Stromal cell of bone marrow (primary cell): ENCODE measurements around the gene AHDC1.

ENCODE experiments used
- DNase-seq: peaks from one replicate; pipeline ENCODE4 v3.0.0-alpha.2; 2012; ENCODE audit warnings: low read depth

Gene AHDC1

DNA sequence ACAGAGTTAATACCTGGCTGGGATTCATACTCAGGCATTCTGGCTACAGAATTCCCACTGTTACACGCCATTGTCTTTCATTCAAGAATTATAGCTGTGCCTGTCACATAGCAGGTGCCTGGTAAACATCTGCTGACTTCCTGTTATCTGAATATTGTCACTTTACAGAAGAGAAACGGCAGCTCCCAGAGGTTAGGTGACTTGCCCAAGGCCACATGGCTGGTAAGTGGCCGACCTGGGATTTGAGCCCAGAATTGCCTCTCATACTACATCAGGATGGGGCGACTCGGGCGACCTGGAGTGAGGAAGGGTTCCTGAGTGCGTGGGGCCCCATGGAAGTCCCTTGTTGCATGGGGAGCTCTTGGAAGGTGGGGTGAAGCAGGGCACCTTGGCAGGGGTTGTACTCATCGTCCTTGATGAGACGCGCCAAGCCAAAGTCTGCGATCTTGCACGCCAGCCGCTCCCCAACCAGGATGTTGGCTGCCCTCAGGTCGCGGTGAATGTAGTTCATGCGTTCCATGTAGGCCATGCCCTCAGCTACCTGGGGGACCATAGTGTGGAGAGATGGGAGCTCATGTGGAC is 10.2 kb upstream of the AHDC1 start:
- no peak for DNase-seq

DNA sequence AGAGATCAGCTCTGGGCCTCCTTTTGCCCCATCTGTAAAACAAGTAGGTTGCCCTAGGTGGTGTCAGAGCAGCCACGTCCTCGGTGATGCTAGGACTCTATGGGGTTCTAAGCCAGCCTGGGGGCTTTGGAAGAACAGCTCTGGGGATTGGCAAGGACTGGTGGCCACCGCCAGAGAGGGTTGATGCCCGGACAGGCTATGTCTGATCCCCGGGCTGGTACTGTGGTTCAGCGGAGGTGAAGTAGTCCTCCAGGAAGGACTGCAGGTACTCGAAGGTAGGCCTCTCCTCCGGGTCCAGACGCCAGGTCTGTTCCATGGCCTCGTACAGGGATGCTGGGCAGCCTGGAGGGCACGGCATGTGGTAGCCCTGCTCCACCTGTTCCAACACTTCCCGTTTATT is 8.8 kb upstream of the AHDC1 start:
- DNase-seq: no peak

DNA sequence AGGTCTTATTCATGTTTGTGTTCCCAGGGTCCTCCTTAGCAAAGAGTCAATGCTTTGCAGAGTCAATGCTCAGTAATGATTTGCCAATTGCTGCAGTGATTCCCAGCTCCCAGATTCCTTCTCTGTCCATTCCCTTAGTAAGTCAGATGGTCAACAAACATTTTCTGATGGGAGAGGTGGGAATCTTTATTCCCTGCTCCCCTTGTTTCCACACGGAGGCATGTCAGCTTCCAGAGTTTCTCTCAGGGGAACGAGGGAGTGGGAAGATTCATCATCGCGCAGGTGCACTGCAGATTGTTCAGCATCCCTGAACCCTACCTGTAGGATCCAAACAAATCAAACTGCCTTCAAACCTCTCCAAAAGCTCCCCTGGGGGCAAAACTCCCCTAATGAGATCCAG is 7.5 kb upstream of the AHDC1 start:
- no peak for DNase-seq

DNA sequence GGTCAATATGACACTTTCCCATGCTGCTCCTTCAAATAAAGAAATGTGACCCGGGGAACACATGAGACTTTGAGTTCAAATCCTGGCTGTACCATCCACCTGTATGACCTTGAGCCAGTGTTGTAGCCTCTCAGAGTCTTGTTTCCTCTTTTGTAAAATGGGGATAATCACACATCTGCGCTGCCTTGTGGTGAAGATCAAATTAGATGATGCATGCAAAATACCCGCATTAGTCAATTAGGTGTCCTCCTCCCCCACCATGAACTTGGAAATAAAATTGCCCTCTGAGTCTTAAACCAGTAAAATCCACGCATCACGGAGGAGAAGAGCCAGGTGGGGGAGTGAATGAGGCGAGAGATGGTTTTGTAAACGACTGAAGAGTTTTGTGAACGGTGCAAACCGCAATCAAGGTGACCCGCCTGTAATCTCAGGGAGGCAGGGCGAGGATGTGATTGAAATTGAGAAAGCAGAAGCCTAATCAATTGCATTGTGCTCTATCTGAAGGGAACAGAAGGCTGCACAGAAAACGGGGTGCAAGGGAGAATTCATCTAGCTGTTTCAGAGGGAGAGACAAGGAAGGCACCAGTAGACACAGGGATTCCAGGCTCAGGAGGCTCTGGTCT is 5.8 kb upstream of the AHDC1 start:
- DNase-seq: no peak

DNA sequence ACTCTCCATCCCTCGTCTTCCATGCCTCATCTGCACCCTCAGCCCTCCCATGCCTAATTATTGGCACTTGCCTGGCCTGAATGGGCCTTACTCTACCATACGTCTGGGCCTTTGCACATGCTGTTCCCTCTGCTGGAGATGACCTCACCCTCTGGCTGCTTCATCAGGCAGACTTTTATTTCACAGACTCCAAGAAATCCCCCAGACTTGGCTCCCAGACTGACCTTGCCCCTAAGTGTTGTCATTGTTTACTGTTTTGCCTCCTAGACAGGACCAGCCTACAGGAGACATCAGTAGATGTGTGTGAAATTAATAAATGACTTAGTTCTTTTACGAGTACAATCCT is 5.2 kb upstream of the AHDC1 start:
- DNase-seq: no peak

DNA sequence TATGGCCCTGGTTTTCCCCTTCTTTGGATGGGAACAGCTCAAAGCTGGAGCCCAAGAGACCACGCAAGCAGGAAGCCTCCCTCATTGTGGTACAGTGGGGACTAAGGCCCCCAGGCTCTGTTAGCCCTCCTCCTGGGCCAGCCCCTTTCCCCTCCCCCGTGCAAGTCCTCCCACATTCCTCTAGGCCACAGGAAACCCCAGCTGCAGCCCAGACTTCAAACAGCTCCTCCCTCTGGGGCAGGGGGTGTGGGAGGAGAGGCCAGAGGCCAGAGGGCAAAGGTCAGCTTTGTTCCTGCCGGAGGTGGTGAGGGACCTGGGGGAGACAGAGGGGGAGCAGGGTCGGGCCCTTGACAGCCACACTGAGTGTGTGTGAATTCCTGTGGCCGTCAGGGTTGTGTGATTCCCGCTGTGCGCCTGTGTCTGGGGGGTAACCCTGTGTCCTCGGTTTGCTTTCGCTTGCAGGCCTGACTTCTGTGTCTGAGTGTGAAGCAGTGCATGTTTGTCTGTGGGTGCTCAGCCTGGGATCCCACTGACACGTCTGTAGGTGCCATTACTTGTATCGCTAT is 3.4 kb upstream of the AHDC1 start:
- no peak for DNase-seq

DNA sequence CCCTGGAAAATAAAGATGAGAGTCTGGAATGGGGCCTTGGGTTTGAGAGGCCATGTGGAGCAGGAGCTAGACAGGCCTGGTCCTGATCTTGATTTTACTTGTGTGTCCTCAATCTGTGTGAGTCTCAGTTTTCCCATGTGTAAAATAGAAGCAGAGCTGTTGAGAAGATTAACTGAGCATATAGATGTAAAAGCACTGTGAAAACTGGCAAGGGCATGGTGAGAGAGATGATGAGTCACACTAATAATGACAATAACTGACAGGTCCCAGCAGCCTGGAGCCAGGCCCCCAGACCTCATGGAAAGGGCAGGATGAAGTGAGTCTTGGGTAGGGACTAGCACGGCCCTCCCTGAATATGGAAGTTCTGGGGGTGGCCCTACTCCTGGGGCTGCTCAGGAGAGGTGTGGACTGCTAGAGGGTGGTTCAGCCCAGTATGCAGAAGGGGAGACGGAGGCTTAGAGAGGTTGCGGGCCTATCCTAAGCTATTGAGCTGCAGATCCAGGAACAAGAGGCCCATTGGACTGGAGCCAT is 2.8 kb upstream of the AHDC1 start:
- DNase-seq: no peak

DNA sequence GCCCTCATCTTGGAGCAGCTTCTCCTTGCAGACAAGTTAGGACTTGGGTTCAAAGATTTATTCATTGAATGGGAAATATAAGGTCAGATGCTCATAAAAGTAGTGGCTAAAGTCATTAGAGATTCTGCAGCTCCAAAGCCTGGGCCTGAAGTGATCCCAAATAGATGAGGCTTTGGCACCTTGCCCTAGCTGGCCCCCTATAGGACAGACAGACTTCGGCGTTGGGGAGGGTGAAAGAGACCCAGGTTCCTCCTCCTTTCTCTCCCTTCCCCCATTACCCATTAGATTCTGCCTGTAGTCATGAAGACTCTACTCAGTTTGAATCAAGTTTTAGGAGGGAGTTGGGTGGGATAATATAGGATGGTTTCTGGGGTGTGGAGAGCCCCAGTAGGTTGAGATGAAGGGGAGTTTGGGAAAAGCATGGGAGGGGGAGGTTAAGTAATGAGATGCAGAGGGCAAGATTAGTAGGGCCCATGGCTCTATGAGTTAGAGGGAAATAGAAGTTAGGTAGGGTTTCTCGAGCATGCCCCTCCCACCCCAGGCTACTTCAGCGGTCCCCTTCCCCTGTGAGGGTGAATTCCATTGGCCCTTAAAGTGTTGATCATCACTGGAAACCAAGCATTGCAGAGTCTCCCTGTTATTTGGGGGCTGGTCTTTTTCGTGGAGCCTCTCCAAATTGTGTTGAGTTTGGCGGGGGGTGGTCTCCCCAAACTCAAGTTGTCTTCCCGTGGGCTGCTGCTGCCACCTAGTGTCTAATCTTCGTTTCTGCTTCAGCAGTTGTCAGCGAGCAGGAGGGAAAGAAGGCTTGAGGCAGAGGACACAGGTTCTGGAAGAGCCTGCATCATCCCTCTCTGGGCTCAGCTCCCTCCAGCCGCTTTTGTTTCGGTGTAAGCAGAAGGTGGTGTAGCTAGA is 2.1 kb upstream of the AHDC1 start:
- no peak for DNase-seq

DNA sequence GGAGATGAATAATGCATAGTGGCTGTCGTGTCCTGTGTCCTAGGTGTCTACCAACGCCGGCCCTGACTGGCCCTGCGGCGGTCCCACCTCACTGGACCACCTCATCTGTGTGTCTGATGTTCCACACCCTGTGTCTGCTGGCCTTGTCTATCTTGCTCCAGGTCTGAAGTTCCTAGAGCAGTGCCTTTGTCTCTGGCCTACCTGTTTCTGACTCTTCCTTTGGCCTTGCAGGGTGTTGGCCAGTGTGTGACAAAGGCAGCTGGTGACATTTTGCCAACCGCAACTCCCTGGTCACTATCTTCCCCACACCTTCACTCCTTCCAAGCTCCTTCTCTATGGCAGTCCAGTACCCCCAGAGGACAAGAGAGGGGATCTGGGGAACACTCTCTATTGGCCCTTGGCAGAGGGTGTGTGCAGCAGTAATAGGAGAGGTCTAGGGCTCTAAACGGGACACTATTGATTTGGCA is 1.4 kb upstream of the AHDC1 start:
- DNase-seq: no peak

DNA sequence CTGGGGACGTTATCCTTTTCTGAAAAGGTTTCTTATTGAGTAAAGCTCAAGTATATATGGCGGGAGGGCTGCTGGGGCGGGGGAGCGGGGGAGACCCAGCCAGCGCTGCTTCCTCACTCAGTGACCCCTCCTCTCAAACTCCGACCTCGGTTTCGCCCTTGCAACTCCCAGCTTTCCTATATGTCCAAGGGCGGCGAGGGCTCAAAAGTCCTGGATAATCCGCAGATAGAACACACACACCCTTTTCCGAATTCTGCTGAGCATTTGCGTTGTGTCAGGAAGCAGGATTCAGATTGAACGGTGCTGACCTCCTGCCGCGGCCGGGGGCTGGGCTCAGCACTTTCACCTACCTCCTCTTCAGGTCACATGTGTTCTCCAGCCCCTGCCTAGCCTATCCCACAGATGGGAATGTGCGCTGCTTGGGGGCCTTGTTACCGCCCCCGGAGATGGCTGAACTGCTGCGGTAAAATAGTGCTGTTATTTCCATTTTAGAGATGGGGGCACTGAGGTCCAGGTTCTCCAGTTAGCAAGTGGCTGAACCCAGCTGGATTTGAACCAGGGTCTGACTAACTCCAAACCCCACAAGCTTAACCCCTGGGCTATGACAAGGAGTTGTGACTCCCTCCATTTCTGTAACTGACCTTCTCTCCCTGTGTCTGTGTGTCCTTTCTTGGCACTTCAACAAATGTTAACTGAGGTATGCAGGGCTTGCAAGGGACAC is 795 bp upstream of the AHDC1 start:
- no peak for DNase-seq

DNA sequence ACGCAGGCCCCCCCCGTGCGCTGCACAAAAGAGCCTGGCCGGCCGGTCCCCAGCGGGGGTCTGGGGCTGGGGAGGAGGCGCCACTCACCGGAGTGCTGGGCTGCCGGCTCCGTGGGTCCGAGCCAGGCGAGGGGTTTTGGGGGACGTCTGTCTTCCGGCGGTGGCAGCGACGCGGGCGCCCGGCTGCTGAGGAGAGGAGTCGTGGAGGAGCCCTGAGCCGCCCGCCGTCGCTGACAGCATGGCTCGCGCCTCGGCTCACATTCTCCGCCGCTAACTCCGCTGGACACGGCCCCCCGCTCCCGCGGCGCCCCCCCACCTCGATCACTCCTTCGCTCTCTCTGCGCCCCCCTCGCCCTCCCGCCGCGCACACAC is 649 bp downstream of the AHDC1 start:
- DNase-seq: no peak

DNA sequence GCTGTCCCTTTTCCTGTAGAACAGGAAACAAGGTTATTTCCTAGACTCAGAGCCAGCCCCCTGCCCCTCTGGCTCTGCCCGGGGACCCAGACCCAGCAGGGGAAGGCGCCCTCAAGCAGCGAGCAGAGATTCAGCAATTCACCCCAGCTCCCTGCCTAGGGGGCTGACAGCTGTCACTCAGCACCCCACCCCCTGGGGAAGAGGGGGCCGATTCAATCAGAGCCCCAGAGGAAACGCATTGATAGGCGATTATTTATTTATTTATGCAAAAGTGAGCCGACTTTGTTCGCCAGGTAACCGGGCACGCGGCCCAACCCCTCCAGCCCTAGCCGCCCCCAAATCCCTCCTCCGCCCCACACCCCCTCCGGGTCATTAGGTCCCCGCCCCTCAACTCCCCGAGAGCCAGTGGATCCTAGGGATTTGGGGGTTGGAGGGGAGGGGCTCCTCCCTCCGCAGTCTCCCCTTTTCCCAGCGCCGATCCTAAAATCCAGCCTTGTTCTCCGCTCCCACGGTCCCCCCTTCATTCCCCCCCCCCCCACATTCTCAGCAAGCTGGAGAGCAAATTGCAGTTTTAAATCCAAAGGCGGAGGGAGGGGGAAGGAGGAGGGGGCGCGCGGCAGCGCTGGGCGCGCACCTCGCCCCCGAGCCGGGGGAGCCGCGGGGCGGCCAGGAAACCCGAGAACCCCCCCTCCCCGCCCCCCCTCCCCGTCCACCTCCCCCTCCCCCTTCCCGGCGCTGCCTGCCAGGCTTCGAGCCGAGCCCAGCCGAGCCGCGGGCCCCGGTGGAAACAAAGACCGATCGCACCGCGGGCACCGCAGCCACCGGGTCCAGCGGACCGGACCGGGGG is 1.3 kb downstream of the AHDC1 start:
- no peak for DNase-seq

DNA sequence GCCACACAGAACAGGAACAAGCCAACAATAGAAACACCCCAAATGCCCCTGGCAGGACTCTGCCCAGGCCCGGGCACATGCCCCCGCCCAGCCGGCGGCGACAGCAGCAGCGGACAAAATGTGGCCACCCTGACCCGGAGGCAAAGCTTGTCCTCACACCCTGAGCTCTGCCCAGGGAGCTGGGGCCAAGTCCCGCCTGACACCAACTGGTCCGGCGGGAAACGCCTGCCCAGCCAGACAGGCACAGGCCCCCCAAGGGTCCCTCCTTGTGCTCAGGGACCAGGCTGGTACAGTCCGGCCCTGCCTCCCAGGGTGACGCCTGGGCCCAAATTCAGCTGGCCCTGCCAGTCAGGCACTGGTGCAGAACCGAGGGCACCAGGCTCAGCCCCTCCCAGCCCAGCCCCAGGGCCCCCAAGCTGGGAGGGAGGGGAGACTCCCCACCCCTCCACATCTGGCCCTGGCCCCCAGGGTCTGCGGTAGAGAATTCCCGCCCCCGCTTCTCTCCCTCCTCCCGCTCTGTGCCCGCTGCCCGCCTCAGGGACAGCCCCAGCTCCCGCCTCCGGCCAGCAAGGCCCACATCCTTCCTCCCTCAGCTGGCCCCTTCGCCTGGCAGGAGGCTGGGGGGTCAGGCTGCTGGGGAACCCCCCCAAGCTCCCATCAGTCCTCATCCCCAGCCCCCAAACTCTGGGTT is 2.0 kb downstream of the AHDC1 start:
- DNase-seq: no peak

DNA sequence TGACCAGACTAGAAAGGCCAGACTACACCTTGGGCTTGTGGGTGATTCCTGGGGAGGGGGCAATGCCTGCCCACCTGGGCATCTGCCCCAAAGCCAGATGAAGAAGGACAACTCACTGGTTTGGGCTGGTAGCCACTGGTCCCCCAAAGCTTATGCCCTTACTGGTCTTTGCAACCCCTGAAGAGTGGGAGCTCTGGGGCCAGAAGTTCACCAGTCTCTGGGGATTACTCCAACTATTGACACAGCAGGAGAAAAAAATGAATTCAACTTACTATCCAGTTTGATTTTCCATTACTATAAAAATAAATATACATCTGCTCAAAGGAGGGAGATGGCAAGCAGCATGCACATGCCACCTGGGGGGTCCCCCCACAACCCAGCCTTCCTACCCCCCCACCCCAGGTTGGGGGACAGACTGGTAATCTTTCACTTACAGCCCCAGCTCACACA is 2.6 kb downstream of the AHDC1 start:
- no peak for DNase-seq

DNA sequence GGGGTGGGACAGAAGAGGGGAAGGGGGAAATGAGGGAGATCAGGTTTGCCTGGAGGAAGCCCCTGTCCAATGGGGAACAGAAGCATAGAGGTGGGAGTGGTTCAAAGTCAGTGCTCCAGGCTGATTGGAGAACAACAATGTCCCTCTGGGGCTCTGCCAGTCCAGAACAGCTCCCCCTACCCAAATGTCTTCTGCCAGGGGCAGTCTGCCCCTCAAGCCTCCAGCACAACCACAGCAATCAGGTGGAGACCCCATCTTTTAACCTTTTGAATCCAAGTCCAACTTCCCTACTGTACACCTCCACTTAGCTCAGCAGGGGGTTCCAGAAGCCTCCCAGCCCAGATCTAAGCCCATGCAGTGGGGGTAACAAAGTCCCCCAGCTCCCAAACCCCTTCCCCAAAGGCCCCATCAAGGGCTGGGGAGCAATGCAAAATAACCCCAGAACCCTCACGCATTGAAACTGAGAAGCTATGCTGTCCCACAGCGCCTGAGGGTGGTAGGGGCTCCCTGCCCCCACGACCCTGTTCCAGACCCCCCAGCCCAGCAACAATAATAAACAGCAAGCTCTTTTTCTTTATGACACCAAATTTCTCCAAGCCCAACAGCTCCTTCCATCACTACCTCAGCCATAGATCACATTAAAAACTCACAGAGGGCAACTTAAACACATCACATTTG is 3.3 kb downstream of the AHDC1 start:
- DNase-seq: no peak

DNA sequence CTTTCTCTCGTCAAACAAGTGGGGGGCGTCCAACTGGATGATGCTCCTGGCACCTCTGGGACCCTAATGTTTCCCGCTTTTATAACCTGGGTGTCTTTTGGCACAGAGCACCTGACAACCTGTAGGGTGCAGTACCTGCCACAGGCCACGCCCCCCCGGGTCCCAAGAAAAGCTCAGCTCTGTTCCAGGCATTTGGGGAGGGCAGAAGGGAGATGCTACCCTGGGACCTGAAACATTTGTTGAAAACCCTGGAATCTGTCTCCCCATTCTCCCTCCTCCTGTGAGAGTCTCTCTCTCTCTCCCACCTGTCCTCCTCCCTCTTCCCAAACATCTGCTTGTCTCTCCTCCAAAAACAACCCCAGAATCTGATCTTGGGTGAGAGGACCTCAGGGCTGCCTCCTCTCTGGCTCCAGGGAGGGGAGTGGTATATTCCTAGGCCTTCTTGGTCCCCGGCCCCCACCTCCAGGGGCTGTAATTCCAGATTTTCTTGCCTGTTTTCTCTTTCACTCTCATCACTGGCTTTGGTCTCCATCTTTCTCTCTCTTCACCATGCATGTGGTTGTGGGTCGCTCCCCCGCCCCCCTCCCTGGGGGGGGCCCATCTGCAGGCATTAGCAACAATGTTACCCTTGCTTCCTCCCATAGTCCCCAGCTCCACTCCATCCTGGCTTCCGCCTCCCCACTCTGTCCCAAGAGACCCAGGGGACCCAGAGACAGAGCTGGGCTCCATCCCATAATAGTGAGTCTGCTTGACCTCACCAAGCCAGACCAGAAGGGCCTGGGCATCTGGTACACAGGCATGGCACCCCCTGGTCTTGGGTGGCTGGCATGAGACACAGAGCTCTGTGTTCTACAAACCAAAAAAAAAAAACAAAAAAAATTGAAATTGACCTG is 4.1 kb downstream of the AHDC1 start:
- DNase-seq: no peak

DNA sequence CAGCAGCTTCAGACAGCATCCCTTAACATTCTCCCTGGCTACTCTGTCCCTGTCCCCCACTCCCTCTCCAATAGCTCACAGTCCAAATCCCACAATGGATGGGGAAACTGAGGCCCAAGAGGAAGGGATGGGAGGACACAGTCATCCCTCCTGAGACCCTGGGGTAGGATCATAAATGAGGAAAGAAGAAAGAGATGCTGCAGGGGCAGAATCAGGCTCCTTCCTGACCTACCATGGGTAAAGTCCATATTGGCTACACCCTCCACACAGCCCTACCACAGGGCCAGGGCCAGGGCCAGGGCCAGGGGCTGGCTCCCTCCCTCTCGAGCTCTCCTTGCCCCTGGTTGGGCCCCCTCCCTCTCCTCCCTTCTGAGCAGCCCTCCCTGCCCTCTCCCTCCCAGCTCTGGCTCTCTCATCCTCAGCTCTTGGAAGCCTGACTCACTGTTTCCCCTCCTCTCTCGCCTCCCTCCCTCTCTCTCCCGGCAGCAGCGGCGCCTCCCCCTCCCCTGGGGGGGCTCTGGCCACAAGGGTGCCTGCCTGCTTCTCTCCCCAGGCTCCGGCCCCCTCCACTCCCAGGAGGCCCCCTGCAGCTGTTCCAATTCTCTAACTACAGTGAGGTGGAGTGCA is 4.9 kb downstream of the AHDC1 start:
- DNase-seq: peak; percentile 83

DNA sequence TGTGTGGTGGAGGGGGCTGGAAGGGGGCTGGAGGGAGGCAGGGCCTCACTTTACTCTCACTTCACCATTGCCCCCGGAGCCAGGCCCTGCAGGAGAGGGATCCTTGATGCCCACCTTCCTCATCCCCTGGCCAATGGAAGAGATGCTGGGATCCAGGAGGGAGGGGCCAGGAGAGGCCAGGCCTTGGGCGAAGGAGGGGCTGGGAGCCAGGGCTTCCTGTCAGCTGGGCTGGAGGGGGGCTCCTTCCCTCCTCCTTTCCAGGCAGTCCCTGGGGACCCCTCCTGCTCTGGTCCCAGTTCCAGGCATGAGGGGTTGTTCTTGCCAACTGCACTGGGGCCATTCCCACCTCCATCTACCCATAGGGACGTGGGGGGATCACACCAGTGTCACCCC is 5.7 kb downstream of the AHDC1 start:
- DNase-seq: no peak
